Lower lobe of right lung (tissue), 2 donors: ENCODE data around the gene CACNA1I. TPM values are rescaled to one million over a fixed set of nuclear protein-coding genes. Genes with fewer than 3 reads are reported as not detected.
A peak's percentile ranks its signal among the peaks of the same experiment; 100 is the strongest.

Experiments
- ATAC-seq, 2 donors: fragments of 200-7000 bp; cut with Tn5 transposase; one replicate each; pipeline ENCODE4 v1.9.1; 2020 to 2022; ENCODE audit warnings: mild to moderate bottlenecking in 2 of 2, moderate library complexity in 2 of 2
- DNase-seq: peaks from one replicate; pipeline ENCODE4 v3.0.0-alpha.2; 2020
- H3K27ac ChIP-seq: fragments of 200-600 bp; one replicate; pipeline ENCODE4 v1.8.0; 2022
- H3K27me3 ChIP-seq: fragments of 200-600 bp; one replicate; pipeline ENCODE4 v1.8.0; 2022; ENCODE audit warnings: low read depth
- H3K36me3 ChIP-seq: fragments of 200-600 bp; one replicate; pipeline ENCODE4 v1.8.0; 2022; ENCODE audit warnings: mild to moderate bottlenecking
- H3K4me1 ChIP-seq: fragments of 200-600 bp; one replicate; pipeline ENCODE4 v1.8.0; 2022
- H3K4me3 ChIP-seq: fragments of 200-600 bp; one replicate; pipeline ENCODE4 v1.8.0; 2022; ENCODE audit warnings: mild to moderate bottlenecking
- H3K9me3 ChIP-seq: fragments of 200-600 bp; one replicate; pipeline ENCODE4 v1.8.0; 2022
- CTCF ChIP-seq: fragments of 200-600 bp; IDR thresholded peaks from one replicate; pipeline ENCODE4 v1.8.0; 2022; ENCODE audit warnings: antibody characterized with exemption, mild to moderate bottlenecking
- intact Hi-C: fragments of 100-400 bp; cut with DNase I; formaldehyde crosslinking; loops from one replicate; pipeline ENCODE4 v1.11.0; 2022
- total RNA-seq: library from RNA; stranded (reverse); fragmentation: NEBNext Ultra II Directional; extraction: Animal tissue kit (Norgen Biotek cat#: 25700); gene quantifications from one replicate; pipeline ENCODE4 v1.2.1, GENCODE V29; 2021
- donor health status: DM: no; HTN: yes; CAD: no; lungs with severe emphysema.

The CACNA1I gene
- total RNA-seq, 1 donor from 2014 or later = 0.21 TPM

GRCh38 chr22:39534092-39534506 is 36.5 kb upstream of the CACNA1I start:
- no peak for DNase-seq
- intact Hi-C loops = no loop called here
- Histone ChIP-seq H3K36me3 (peaks cover 20% of the 10 kb centered on the region), H3K27ac (no peak overlapping the region), H3K4me3 (no peak overlapping the region), H3K9me3 (no peaks in the 10 kb centered on the region), H3K27me3 (no peaks in the 10 kb centered on the region), H3K4me1 (peaks cover 39% of the 10 kb centered on the region)
- no peak for TF ChIP-seq CTCF
- ATAC-seq = no peak

GRCh38 chr22:39534591-39535356 is 35.8 kb upstream of the CACNA1I start:
- Histone ChIP-seq H3K27me3 (no peaks in the 10 kb centered on the region), H3K36me3 (peaks cover 13% of the 10 kb centered on the region), H3K9me3 (no peaks in the 10 kb centered on the region), H3K27ac (no peak overlapping the region), H3K4me1 (peaks cover 32% of the 10 kb centered on the region), H3K4me3 (no peak overlapping the region)
- peak; percentile 40 to 41 for ATAC-seq
- peak; percentile 90 for DNase-seq
- peak; percentile 98 for TF ChIP-seq CTCF
- intact Hi-C loops = no loop called here

DNA sequence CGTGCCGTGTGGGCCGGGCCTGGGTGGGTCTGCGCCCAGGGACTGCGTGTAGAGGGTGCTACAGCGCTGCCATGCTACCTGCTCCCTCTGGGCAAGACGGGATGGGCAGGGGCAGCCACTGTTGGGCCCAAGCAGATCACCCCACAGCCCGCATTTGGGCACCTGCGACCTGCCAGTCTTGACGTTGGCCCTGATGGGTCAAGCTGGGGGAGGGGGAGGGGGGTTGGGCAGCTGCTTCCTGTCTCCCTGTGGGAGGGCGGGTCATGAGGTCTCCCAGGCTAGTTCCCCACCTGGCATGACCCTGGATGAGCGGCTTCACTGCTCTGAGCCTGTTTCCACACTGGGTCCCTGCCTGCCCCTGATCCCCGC is 35.2 kb upstream of the CACNA1I start:
- ATAC-seq (no peak), DNase-seq (no peak)
- no peak overlapping the region for H3K4me3 ChIP-seq
- peaks cover 7% of the 10 kb centered on the region for H3K36me3 ChIP-seq
- no peak for TF ChIP-seq CTCF
- H3K9me3 ChIP-seq = no peaks in the 10 kb centered on the region
- no peaks in the 10 kb centered on the region for H3K27me3 ChIP-seq
- intact Hi-C loops = no loop called here
- peaks cover 26% of the 10 kb centered on the region for H3K4me1 ChIP-seq
- H3K27ac ChIP-seq = no peak overlapping the region

DNA sequence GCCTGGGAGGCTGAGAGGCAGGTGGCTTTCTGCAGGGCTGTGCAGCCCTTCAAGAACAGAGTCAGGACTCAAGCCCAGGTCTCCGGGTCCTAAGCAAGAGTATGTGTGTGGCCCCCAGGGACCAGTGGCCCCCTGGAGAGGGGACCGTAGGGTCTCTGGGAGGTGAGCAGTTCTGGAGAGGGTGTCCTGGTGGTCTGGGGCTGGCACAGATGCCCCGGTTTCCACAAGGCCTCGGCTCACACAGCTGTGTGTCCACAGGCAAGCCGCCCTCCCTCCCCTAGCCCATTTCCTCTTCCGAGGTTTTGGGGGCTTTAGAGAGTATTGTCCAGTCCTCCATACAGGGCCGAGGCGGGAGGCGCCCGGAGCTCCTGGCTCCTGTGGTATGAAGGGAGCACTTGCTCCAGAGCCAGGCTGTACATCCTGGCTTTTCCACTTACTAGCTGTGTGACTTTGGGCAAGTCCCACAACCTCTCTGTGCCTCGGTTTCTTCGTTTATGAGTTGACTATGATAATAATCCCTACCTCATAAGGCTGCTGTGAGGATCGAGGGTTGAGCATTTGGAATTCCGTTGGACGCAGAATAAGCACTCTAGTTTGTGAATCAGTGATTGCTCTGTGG is 34.6 kb upstream of the CACNA1I start:
- Histone ChIP-seq H3K4me1 (peaks cover 20% of the 10 kb centered on the region), H3K27ac (no peak overlapping the region), H3K9me3 (no peaks in the 10 kb centered on the region), H3K36me3 (peaks cover 4% of the 10 kb centered on the region), H3K27me3 (no peaks in the 10 kb centered on the region), H3K4me3 (no peak overlapping the region)
- no peak for TF ChIP-seq CTCF
- intact Hi-C loops = no loop called here
- DNase-seq = no peak
- ATAC-seq = no peak

DNA sequence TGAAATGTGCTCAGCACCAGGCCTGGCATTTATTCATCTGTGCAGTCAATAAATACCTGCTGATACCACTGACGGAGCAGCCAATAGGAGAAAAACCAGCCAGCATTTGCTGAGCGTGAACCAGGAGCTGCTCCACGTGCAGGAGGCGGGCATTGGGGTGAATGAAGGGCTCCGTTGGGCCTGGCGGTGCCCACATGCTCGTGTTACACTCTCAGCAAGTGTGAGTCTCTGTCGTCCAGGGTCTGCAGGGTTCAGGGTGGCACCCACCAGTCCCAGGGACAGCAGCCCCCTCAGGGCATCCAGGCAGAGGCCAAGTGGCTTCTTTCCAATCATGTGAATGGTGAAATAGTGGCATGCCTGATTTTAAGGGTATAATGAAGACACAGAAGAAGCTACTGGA is 33.8 kb upstream of the CACNA1I start:
- Histone ChIP-seq H3K4me1 (peaks cover 13% of the 10 kb centered on the region), H3K36me3 (no peaks in the 10 kb centered on the region), H3K27ac (no peak overlapping the region), H3K9me3 (no peaks in the 10 kb centered on the region), H3K4me3 (no peak overlapping the region), H3K27me3 (no peaks in the 10 kb centered on the region)
- no peak for TF ChIP-seq CTCF
- ATAC-seq (no peak), DNase-seq (no peak)
- intact Hi-C loops = no loop called here
